Activated T-cell treated with anti-CD3 and anti-CD28 coated beads for 1 hour (primary cell): ENCODE measurements around the gene SLC13A3.

Experiments
- DNase-seq: peaks from one replicate; pipeline ENCODE4 v3.0.0-alpha.2; 2020; ENCODE audit warnings: low read depth

SLC13A3 gene

GRCh38 chr20:46652699-46653098 is 1.4 kb upstream of the SLC13A3 start:
- DNase-seq, result no peak

DNA sequence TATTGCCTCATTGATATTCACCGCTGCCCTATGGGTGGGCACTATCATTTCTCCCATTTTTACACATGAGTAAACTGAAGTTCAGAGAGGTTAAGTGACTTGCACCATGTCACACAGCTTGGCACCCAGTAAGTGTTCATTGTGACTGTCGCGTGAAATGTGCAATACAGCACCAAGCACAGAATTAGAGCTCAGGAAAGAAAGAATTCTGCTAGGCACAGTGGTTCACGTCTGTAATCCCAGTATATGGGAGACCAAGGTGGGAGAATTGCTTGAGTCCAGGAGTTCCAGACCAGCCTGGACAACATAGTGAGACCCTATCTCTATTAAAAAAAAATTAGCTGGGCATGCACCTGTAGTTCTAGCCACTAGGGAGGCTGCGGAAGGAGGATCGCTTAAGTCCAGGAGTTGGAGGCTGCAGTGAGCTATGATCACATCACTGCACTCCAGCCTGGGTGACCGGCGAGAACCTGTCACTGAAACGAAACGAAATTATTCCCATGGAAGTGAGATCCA is 626 bp downstream of the SLC13A3 start:
- no peak for DNase-seq

GRCh38 chr20:46649965-46650542 is 1.2 kb downstream of the SLC13A3 start:
- no peak for DNase-seq

- no peak for DNase-seq
Observed at GRCh38 chr20:46649650-46649949, 1.7 kb downstream of the SLC13A3 start.

GRCh38 chr20:46648903-46649649 is 2.2 kb downstream of the SLC13A3 start:
- no peak for DNase-seq

- no peak for DNase-seq
Observed at GRCh38 chr20:46647469-46647868, 3.8 kb downstream of the SLC13A3 start.

- no peak for DNase-seq
Observed at GRCh38 chr20:46646659-46647380, 4.4 kb downstream of the SLC13A3 start.

DNA sequence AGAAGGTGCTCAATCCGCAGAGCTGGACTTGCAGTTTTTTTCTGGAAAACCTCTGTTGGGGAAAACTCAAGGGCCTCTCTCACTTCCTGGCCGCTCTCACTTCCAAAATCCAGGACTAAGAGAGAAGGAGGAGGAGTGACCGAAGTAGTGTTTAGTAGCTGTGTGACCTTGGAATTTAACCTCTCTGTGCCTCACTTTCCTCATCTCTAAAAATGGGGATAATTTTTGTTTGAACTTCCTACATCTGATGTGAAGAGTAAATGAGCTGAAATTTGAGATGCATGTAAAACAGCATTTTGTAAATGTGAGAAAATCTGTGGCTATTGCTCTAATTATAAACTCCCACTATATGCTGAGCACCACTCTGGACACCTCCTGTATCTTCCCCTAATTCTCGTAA is 5.1 kb downstream of the SLC13A3 start:
- DNase-seq, result no peak

GRCh38 chr20:46644733-46645132 is 6.5 kb downstream of the SLC13A3 start:
- DNase-seq, result no peak

DNA sequence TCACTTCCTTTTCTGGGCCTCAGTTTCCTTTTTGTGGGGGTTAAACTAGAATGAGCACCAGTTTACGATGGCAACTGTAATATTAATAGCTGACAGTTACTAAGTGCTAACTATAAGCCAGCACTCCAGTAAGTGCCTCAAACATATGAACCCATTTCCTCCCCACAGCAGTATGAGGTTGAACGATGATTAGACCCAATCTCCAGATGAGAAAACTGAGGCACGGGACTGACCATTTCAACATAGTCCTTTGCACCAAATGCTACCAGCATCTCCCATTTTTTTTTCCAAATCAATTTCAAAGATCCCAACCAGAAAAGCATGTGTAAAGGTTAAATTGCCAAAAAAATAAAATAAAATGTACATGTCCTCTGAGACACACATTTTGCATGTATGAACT is 7.1 kb downstream of the SLC13A3 start:
- no peak for DNase-seq

DNA sequence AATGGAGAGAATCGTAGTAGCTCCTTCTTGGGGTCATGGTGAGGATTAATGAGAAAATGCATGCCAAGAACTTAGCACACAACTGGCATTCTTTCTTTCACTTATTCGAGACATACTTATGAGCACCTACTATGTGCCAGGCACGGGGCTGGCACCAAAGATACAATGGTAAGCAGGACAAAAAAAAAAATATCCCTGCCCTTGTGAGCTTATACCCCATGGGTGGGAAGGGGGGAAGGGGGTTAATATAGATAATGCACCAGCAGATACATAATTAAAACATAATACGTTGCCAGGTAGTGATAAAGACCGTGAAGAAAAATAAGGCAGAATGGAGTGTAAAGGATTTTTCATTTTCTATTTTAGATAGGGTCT is 8.3 kb downstream of the SLC13A3 start:
- DNase-seq, result no peak

DNA sequence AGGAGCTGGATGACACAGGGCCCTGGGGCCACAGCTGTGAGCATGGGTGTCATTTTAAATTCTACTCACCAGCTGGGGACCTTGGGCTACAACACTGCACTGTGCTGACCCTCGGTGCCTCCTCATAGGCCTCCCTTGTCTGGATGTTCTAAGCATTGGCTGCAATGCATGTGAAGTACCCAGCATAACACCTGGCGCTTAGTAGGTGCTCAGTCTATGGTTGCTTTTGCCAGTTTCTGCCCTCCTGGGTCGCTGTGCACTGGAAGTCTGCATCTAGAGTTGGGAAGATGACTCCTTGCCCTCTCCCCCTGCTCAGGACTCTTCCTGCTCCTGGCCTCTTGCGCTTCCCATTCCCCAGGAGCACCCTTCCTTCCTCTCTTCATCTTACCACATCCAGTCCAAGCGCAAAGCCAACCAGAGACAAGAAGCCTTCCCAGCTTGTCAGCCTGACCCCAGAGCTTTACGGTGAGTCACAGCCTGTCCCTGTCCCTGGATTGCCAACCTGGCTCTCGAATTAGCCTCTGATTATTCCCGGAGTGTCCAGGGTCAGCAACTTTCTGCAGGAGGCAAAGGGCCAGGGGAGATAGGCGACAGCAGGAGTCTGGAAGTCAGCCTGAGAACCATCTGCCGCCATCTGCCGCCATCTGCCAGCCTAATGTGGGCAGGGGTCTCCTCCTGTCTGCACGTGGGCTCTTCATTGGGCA is 8.8 kb downstream of the SLC13A3 start:
- no peak for DNase-seq

DNA sequence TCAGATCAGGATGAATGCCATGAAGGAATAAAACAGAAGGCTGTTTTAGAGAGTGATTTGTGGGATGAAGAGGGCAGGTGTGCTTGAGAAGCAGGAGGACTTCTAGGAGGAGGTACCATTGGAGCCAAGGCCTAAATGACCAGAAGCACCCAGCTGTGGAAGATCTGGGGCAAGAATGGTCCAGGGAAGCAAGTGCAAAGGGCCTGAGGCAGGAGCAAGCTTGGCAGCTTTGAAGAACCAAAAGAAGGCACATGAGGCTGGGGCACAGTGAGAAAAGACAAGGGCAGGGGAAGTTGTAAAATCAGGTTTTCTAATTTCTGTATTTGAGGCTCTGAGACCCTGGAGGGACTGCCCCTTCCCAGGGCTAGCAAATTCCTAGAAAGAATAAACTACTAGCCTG is 9.8 kb downstream of the SLC13A3 start:
- no peak for DNase-seq

- DNase-seq, result no peak
Observed at GRCh38 chr20:46640536-46641311, 10.5 kb downstream of the SLC13A3 start.

DNA sequence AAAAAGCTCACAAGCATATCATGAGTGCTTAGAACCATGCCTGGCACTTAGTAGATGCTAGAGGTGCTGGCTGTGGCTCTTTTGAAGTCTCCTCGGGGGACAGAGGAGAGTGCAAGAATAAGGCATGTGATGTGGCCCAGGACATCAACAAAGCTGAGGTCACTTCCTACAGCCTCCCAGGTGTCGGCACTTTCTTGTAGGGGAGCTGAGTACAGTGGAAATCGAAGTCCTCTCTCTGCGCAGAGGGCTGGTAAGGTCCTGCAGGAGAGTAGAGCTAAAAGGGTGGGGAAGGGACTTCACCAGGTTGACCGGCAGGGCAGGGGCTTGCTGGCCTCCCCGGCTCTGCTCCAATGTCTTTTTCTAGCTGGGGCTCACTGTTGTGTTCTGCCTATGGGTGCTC is 11.2 kb downstream of the SLC13A3 start:
- no peak for DNase-seq

GRCh38 chr20:46639587-46639986 is 11.7 kb downstream of the SLC13A3 start:
- no peak for DNase-seq

GRCh38 chr20:46638898-46639274 is 12.4 kb downstream of the SLC13A3 start:
- DNase-seq, result no peak

GRCh38 chr20:46638134-46638897 is 12.9 kb downstream of the SLC13A3 start:
- no peak for DNase-seq

DNA sequence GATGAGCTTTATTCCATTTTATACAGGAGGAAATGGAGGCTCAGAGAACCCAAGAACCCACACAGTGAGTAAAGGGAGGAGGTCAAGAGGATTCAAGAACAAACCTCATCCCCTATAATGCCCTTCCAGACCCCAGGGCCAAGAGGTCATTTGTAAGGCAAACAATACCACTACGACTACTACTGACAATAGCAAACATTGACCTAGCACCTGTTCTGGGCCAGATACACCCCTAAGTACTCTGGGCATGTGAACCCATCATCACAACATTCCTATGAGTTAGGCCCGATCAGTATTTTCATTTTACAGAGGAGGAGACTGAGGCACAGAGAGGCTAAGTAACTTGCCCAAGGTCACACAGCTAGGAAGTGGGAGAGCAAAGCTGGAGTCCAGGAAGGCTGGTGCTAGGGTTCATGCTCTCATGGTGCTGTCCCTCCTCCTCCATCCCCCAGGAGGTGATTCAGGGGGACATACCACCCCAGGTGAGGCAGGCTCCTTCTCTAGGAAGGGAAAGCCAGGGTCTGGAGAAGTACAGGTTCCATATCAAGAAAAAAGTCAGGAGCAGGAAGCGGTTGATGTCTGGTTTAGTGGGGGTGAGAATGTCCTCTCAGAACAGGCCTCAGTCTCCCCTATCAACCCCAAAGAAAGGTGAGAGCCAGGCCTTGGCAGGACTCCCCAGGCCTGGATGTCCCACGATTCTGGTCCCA is 13.7 kb downstream of the SLC13A3 start:
- no peak for DNase-seq

GRCh38 chr20:46637020-46637419 is 14.2 kb downstream of the SLC13A3 start:
- no peak for DNase-seq

DNA sequence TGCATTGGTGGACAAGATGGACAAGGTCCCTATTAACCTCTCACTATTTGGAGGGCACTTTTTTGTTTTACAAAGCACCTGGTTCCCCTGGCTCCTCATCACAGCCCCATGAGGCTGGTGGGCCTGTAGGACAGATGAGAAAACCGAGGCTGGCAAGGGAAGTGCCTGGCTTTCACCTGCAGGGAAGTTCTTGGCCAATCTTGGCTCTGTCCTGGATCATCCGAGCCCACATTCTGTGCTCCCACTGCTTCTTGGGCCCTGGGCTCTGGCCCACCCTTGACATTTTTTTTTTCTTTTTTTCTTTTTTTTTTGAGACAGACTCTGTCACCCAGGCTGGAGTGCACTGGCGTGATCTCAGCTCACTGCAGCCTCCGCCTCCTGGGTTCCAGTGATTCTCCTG is 14.7 kb downstream of the SLC13A3 start:
- DNase-seq, result no peak
